CD14-positive monocyte (primary cell): Measurements from ENCODE around the gene ME3. TPM values are rescaled to one million over a fixed set of nuclear protein-coding genes. Genes with fewer than 3 reads are reported as not detected.

ENCODE experiments used
- DNase-seq, 3 donors: peaks; one replicate each; pipeline ENCODE4 v3.0.0-alpha.2; 2011 to 2022
- H2AFZ ChIP-seq: 2 replicates; pipeline ENCODE4 v1.6.0; 2012; ENCODE audit warnings: mild to moderate bottlenecking, low read depth, low read length, inconsistent platforms; ENCODE audit not compliant: insufficient read depth, poor library complexity, severe bottlenecking
- H3K27ac ChIP-seq, 2 donors: 1 replicate in 1 of 2; 2 replicates in 1 of 2; pipeline ENCODE4 v1.5.1; 2012 to 2013; ENCODE audit warnings: low read length in 2 of 2, control low read depth in 1 of 2, inconsistent platforms in 1 of 2, low read depth in 1 of 2, mild to moderate bottlenecking in 1 of 2
- H3K27me3 ChIP-seq, 2 donors: one replicate each; pipeline versions ENCODE4 v1.6.0 to v1.6.1; 2011 to 2013; ENCODE audit warnings: low read length in 2 of 2; ENCODE audit not compliant: control insufficient read depth in 2 of 2, insufficient read depth in 2 of 2
- H3K36me3 ChIP-seq, 2 donors: replicated peaks in 1 of 2; 1 replicate in 1 of 2; 2 replicates in 1 of 2; pipeline versions ENCODE4 v1.5.1 to v1.6.1; 2012 to 2013; ENCODE audit warnings: low read length in 2 of 2, control low read depth in 1 of 2, inconsistent platforms in 1 of 2, mild to moderate bottlenecking in 1 of 2; ENCODE audit not compliant: insufficient read depth in 2 of 2, control insufficient read depth in 1 of 2
- H3K4me1 ChIP-seq, 2 donors: 1 replicate in 1 of 2; 2 replicates in 1 of 2; pipeline versions ENCODE4 v1.5.1 to v1.6.1; 2012 to 2013; ENCODE audit warnings: low read length in 2 of 2, control low read depth in 1 of 2, inconsistent platforms in 1 of 2, mild to moderate bottlenecking in 1 of 2, moderate library complexity in 1 of 2; ENCODE audit not compliant: insufficient read depth in 2 of 2, control insufficient read depth in 1 of 2
- H3K4me2 ChIP-seq: replicated peaks from 2 replicates; pipeline ENCODE3; 2012; ENCODE audit warnings: low read length, moderate library complexity, mild to moderate bottlenecking; ENCODE audit not compliant: poor library complexity, severe bottlenecking; ENCODE audit errors: extremely low read depth
- H3K4me3 ChIP-seq, 3 experiments: fragments of 200-600 bp in 1 of 3; sonication (generic) in 1 of 3; replicated peaks in 1 of 3; 1 replicate in 2 of 3; 2 replicates in 1 of 3; pipeline ENCODE4 v1.5.1; 2011 to 2013; ENCODE audit warnings: low read length in 3 of 3, mild to moderate bottlenecking in 3 of 3, control low read depth in 2 of 3, low read depth in 2 of 3, inconsistent platforms in 1 of 3, moderate library complexity in 1 of 3
- H3K79me2 ChIP-seq: 2 replicates; pipeline ENCODE4 v1.6.0; 2012; ENCODE audit warnings: mild to moderate bottlenecking, control low read depth, inconsistent platforms, low read length, moderate library complexity; ENCODE audit not compliant: insufficient read depth
- H3K9ac ChIP-seq: 2 replicates; pipeline ENCODE4 v1.6.0; 2017; ENCODE audit warnings: low read length, mild to moderate bottlenecking; ENCODE audit not compliant: insufficient read depth, poor library complexity, severe bottlenecking
- H3K9me3 ChIP-seq, 2 donors: replicated peaks in 1 of 2; 1 replicate in 1 of 2; 2 replicates in 1 of 2; pipeline versions ENCODE4 v1.5.1 to v1.6.1; 2012 to 2013; ENCODE audit warnings: low read length in 2 of 2, control low read depth in 1 of 2; ENCODE audit not compliant: control insufficient read depth in 1 of 2, insufficient read depth in 1 of 2
- H4K20me1 ChIP-seq: 2 replicates; pipeline ENCODE4 v1.6.0; 2012; ENCODE audit warnings: mild to moderate bottlenecking, low read length, control low read depth, moderate library complexity; ENCODE audit not compliant: insufficient read depth
- H3K27ac Mint-ChIP-seq, 7 donors: one replicate each; pipeline ENCODE4 v1.8.0; 2020; ENCODE audit warnings: mild to moderate bottlenecking in 7 of 7, mixed read lengths in 7 of 7, moderate library complexity in 6 of 7, inconsistent platforms in 2 of 7
- H3K27me3 Mint-ChIP-seq, 3 donors: one replicate each; pipeline ENCODE4 v1.8.0; 2021 to 2022; ENCODE audit warnings: low read depth in 3 of 3, mild to moderate bottlenecking in 3 of 3, mixed read lengths in 3 of 3, moderate library complexity in 3 of 3, inconsistent platforms in 1 of 3
- H3K36me3 Mint-ChIP-seq, 2 donors: one replicate each; pipeline ENCODE4 v1.8.0; 2020; ENCODE audit warnings: mixed read lengths in 2 of 2, inconsistent platforms in 1 of 2, mild to moderate bottlenecking in 1 of 2
- H3K4me1 Mint-ChIP-seq: one replicate; pipeline ENCODE4 v1.8.0; 2020; ENCODE audit warnings: mild to moderate bottlenecking, mixed read lengths
- H3K4me3 Mint-ChIP-seq, 2 donors: one replicate each; pipeline ENCODE4 v1.8.0; 2020; ENCODE audit warnings: mild to moderate bottlenecking in 2 of 2, mixed read lengths in 2 of 2, moderate library complexity in 1 of 2
- H3K9me3 Mint-ChIP-seq, 7 donors: one replicate each; pipeline ENCODE4 v1.8.0; 2020 to 2022; ENCODE audit warnings: mixed read lengths in 7 of 7, mild to moderate bottlenecking in 6 of 7, moderate library complexity in 6 of 7, inconsistent platforms in 2 of 7
- WGBS: methylation state at CpG from one replicate; pipeline ENCODE4 v1.1.5; 2013; ENCODE audit warnings: missing lambda C conversion rate; ENCODE audit not compliant: insufficient coverage; 5-methylcytosine and 5-hydroxymethylcytosine counted together
- intact Hi-C, 2 donors: fragments of 100-400 bp; cut with micrococcal nuclease; formaldehyde crosslinking; loops; one replicate each; pipeline versions ENCODE4 v1.15.0 to v1.15.1; 2023
- polyA plus RNA-seq, 3 donors: library from polyadenylated mRNA; depleted of rRNA in 1 of 3; unstranded in 2 of 3; stranded (reverse) in 1 of 3; fragments of 300-500 nt in 2 of 3; fragments of >200 nt in 1 of 3; fragmentation: Illumina TruSeq in 2 of 3; gene quantifications; 1 replicate in 2 of 3; 2 replicates in 1 of 3; pipeline ENCODE4 v1.2.3, GENCODE V29; 2012 to 2021
- TF ChIP-seq, protein P1 (sequence below): fragments of 200-600 bp; IDR thresholded peaks from one replicate; pipeline ENCODE4 v1.8.0; 2022; ENCODE audit warnings: antibody characterized with exemption, mild to moderate bottlenecking

ME3 gene
- polyA plus RNA-seq, 3 donors = 0.31 to 3.0 (median 0.42) TPM

DNA sequence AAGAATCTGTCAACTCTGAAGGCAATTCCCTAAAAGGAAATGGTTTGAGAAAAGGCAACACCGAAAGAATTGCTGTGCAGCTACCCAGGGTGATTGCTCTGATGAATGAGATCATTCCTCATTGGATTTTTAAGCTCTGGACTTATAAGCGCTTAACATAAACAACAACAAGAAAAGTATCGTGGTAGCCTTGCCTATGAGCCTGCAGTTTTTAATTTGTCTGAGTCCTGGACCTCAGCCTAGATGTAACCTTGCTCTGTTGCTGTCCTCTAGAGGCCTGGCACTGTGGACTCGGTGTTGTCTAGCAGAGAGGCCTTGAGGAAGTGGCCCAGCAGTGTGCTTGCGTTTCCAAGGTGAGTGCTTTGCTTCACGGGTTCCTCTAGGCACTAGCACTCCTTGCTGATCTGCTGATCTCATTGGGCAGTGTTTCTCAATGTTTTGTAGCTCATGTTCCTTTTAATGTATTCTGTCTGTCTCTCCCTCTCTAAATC, 277.3 kb downstream of the ME3 start:
- Histone ChIP-seq H3K9me3 (no peaks in the 10 kb centered on the region), H3K36me3 (no peaks in the 10 kb centered on the region), H2AFZ (no peak overlapping the region), H3K27ac (no peak overlapping the region), H3K4me1 (no peaks in the 10 kb centered on the region), H3K27me3 (no peaks in the 10 kb centered on the region), H3K4me3 (no peak overlapping the region), H3K79me2 (no peaks in the 10 kb centered on the region), H3K4me2 (no peak overlapping the region), H4K20me1 (no peaks in the 10 kb centered on the region), H3K9ac (no peak overlapping the region)
- TF ChIP-seq, protein P1, sequence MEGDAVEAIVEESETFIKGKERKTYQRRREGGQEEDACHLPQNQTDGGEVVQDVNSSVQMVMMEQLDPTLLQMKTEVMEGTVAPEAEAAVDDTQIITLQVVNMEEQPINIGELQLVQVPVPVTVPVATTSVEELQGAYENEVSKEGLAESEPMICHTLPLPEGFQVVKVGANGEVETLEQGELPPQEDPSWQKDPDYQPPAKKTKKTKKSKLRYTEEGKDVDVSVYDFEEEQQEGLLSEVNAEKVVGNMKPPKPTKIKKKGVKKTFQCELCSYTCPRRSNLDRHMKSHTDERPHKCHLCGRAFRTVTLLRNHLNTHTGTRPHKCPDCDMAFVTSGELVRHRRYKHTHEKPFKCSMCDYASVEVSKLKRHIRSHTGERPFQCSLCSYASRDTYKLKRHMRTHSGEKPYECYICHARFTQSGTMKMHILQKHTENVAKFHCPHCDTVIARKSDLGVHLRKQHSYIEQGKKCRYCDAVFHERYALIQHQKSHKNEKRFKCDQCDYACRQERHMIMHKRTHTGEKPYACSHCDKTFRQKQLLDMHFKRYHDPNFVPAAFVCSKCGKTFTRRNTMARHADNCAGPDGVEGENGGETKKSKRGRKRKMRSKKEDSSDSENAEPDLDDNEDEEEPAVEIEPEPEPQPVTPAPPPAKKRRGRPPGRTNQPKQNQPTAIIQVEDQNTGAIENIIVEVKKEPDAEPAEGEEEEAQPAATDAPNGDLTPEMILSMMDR = no peak
- H3K4me3 Mint-ChIP-seq = no peak overlapping the region
- intact Hi-C loops = no loop called here
- H3K9me3 Mint-ChIP-seq = peaks cover 0 to 4% (median 0%) of the 10 kb centered on the region in 7 donors
- DNase-seq = no peak
- no peaks in the 10 kb centered on the region for H3K36me3 Mint-ChIP-seq
- no peak overlapping the region for H3K27ac Mint-ChIP-seq
- H3K27me3 Mint-ChIP-seq = no peaks in the 10 kb centered on the region
- no peaks in the 10 kb centered on the region for H3K4me1 Mint-ChIP-seq
- 62% methylated on average over 5 of the region's 6 CpGs for WGBS

Other genes with a start within 250 kb of the ME3 start
- under 1 TPM in 2 of 3 donors, not detected in 1; 0.08 to 0.19 TPM for gene PRSS23, start 127.9 kb upstream of the ME3 start, polyA plus RNA-seq